Left ventricle myocardium inferior (tissue), 1 donor: Measurements from ENCODE around the gene MED26. TPM values are rescaled to one million over a fixed set of nuclear protein-coding genes. Genes with fewer than 3 reads are reported as not detected.

Source experiments
- DNase-seq: peaks from one replicate; pipeline ENCODE4 v3.0.0-alpha.2; 2020
- H3K27ac ChIP-seq: fragments of 200-600 bp; replicated peaks from 2 replicates; pipeline ENCODE4 v1.8.0; 2021
- H3K27me3 ChIP-seq: fragments of 200-600 bp; 2 replicates; pipeline ENCODE4 v1.8.0; 2021; ENCODE audit warnings: low read depth
- H3K36me3 ChIP-seq: fragments of 200-600 bp; 2 replicates; pipeline ENCODE4 v1.8.0; 2021
- H3K4me1 ChIP-seq: fragments of 200-600 bp; 2 replicates; pipeline ENCODE4 v1.8.0; 2021
- H3K4me3 ChIP-seq: fragments of 200-600 bp; 2 replicates; pipeline ENCODE4 v1.8.0; 2021; ENCODE audit warnings: mild to moderate bottlenecking, moderate library complexity
- H3K9me3 ChIP-seq: fragments of 200-600 bp; replicated peaks from 2 replicates; pipeline ENCODE4 v1.8.0; 2021
- intact Hi-C: fragments of 100-400 bp; cut with micrococcal nuclease; formaldehyde crosslinking; loops from one replicate; pipeline ENCODE4 v1.11.0; 2022
- total RNA-seq: library from RNA; stranded (reverse); fragmentation: NEBNext Ultra II Directional; extraction: Animal tissue kit (Norgen Biotek cat#: 25700); gene quantifications from one replicate; pipeline ENCODE4 v1.2.1, GENCODE V29; 2021
- TF ChIP-seq, protein P1 (sequence below): fragments of 200-600 bp; IDR thresholded peaks from 2 replicates; pipeline ENCODE4 v1.8.0; 2021; ENCODE audit warnings: antibody characterized with exemption, mild to moderate bottlenecking, borderline replicate concordance
- donor health status: DM: no; HTN: yes; CAD: no; lungs with severe emphysema.

MED26 gene
- total RNA-seq, 1 donor from 2014 or later, result 4.0 TPM

DNA sequence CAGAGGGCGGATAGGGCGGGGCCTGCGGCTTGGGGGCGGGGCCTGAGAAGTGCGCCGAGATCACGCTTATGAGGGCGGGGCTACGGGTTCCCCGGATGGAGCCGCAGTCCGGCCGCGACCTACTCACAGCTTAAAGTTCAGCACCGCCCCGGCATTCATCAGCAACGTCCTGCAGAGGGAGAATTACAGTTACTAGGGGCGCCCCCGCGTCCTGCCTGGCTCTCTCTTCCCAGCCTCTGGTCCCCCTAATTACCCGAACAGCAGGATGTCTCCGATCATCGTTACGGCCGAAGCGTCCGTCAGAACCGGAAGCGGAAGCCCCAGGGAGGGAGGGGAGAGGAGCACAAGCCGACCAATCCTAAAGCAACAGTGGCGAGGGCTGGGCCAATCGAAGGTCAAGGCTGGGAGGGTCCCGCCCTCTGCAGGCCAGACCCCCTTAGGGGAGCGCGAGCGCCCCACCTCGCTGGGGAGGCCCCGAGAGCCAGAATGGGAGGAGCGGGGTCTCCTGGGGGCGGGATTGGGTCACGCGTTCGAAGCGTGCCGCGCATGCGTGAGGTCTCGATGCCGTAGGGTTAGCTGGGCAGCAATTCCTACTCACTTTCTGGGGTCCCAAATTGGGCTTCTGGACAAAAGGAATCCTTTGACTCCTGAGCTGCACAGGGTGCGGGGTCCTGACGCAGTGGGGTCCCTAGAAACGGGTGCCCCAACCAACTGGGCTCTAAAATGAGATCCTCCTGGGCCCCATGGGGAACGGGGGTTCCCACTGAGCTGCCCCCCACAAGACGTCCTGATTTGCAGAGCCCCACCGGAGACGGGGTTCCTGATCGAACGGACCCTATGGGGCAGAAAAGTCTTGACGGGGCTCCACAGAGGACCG lies 32.1 kb upstream of the MED26 start, which contains the start of gene SMIM7:
SMIM7 (minus strand) TSS at position 313 of the 877 bp plus-strand sequence; CDS start at position 279, 34 bp downstream.
- Histone ChIP-seq H3K36me3 (peaks cover 36% of the 10 kb centered on the region), H3K4me1 (peaks cover 78% of the 10 kb centered on the region), H3K27ac (peak within 1 kb of the TSS; percentile 98), H3K27me3 (no peaks in the 10 kb centered on the region), H3K9me3 (no peaks in the 10 kb centered on the region), H3K4me3 (peak within 1 kb of the TSS; percentile 83)
- intact Hi-C loops, result no loop called here
- peak; percentile 98 for DNase-seq
- TF ChIP-seq, protein P1, sequence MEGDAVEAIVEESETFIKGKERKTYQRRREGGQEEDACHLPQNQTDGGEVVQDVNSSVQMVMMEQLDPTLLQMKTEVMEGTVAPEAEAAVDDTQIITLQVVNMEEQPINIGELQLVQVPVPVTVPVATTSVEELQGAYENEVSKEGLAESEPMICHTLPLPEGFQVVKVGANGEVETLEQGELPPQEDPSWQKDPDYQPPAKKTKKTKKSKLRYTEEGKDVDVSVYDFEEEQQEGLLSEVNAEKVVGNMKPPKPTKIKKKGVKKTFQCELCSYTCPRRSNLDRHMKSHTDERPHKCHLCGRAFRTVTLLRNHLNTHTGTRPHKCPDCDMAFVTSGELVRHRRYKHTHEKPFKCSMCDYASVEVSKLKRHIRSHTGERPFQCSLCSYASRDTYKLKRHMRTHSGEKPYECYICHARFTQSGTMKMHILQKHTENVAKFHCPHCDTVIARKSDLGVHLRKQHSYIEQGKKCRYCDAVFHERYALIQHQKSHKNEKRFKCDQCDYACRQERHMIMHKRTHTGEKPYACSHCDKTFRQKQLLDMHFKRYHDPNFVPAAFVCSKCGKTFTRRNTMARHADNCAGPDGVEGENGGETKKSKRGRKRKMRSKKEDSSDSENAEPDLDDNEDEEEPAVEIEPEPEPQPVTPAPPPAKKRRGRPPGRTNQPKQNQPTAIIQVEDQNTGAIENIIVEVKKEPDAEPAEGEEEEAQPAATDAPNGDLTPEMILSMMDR, result no peak

DNA sequence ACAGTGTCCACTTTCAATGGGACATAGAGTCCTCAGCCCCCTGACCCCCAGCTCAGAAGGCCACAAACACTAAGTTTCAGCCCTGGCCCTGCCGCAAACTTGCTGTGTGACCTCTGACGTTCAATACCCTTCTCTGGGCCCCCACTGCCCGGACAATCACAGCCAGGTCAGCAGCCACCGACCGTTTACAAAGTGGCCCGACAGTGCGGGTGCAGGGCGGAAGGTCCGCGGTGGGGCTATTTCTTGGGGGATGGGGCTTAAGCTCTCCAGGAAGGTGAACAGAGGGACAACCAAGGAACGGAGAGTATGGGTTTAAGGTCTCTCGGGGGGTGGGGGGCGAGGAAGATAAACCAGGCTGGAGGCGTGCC lies 31.4 kb upstream of the MED26 start:
- DNase-seq, result no peak
- TF ChIP-seq, protein P1, result no peak
- peak overlapping the region; percentile 98 for H3K27ac ChIP-seq
- H3K4me1 ChIP-seq, result peaks cover 80% of the 10 kb centered on the region
- intact Hi-C loops, result no loop called here
- H3K4me3 ChIP-seq, result peak overlapping the region; percentile 83
- H3K9me3 ChIP-seq, result no peaks in the 10 kb centered on the region
- peaks cover 42% of the 10 kb centered on the region for H3K36me3 ChIP-seq
- H3K27me3 ChIP-seq, result no peaks in the 10 kb centered on the region

- Histone ChIP-seq H3K27ac (no peak overlapping the region), H3K36me3 (peaks cover 63% of the 10 kb centered on the region), H3K27me3 (no peaks in the 10 kb centered on the region), H3K4me3 (no peak overlapping the region), H3K9me3 (no peaks in the 10 kb centered on the region), H3K4me1 (peaks cover 62% of the 10 kb centered on the region)
- intact Hi-C loops, result no loop called here
- TF ChIP-seq, protein P1, result no peak
- DNase-seq, result no peak
Measured at GRCh38 chr19:16657384-16657783, 29.4 kb upstream of the MED26 start.

GRCh38 chr19:16655727-16656126 lies 27.7 kb upstream of the MED26 start:
- no peaks in the 10 kb centered on the region for H3K27me3 ChIP-seq
- H3K36me3 ChIP-seq, result peaks cover 78% of the 10 kb centered on the region
- H3K4me3 ChIP-seq, result no peak overlapping the region
- no peak overlapping the region for H3K27ac ChIP-seq
- no peak for DNase-seq
- TF ChIP-seq, protein P1, result no peak
- intact Hi-C loops, result no loop called here
- H3K4me1 ChIP-seq, result peaks cover 47% of the 10 kb centered on the region
- no peaks in the 10 kb centered on the region for H3K9me3 ChIP-seq

GRCh38 chr19:16654627-16655026 lies 26.6 kb upstream of the MED26 start:
- DNase-seq, result no peak
- intact Hi-C loops, result no loop called here
- no peak overlapping the region for H3K27ac ChIP-seq
- no peaks in the 10 kb centered on the region for H3K27me3 ChIP-seq
- no peaks in the 10 kb centered on the region for H3K9me3 ChIP-seq
- TF ChIP-seq, protein P1, result no peak
- H3K36me3 ChIP-seq, result peaks cover 81% of the 10 kb centered on the region
- no peak overlapping the region for H3K4me3 ChIP-seq
- peaks cover 47% of the 10 kb centered on the region for H3K4me1 ChIP-seq
